HepG2 (cell line): Measurements from ENCODE around the gene RAB30. TPM values are rescaled to one million over a fixed set of nuclear protein-coding genes. Genes with fewer than 3 reads are reported as not detected.

ENCODE experiments used
- ATAC-seq: fragments of 200-7000 bp; cut with Tn5 transposase; 3 replicates; pipeline ENCODE4 v1.9.1; 2020; ENCODE audit warnings: mild to moderate bottlenecking, moderate library complexity
- BruUV-seq: library from RNA; stranded (reverse); fragments of 400-500 nt; replicated peaks from 2 replicates; lab custom pipeline; 2021; lab: Mats Ljungman, UMichigan
- CTCF ChIA-PET: fragments of 300-600 bp; formaldehyde crosslinking; extraction: SDS; loops from one replicate; lab custom pipeline; 2021; ENCODE audit warnings: low total read pairs, inconsistent platforms, low intra/inter-chr PET ratio; lab: Yijun Ruan, JAX
- POLR2A ChIA-PET: fragments of 350-600 bp; sonication (Branson Sonifier 250); formaldehyde crosslinking; loops from one replicate; lab custom pipeline; 2020; ENCODE audit warnings: antibody characterized with exemption, inconsistent platforms; lab: Yijun Ruan, JAX
- DNase-seq: peaks from one replicate; pipeline ENCODE4 v3.0.0-alpha.2; 2015; ENCODE audit warnings: low spot score
- FAIRE-seq: peaks from 3 replicates; lab custom pipeline; 2011; peaks lifted over from hg19 to GRCh38; lab: Jason Lieb, UNC
- H2AFZ ChIP-seq: one replicate; pipeline ENCODE4 v1.6.1; 2011; ENCODE audit warnings: low read length, inconsistent platforms
- H3K27ac ChIP-seq: fragments of 300-600 bp; 3 replicates; pipeline ENCODE4 v1.8.0; 2011; ENCODE audit warnings: mixed run types, mild to moderate bottlenecking, mixed read lengths, low read length, inconsistent platforms; ENCODE audit not compliant: insufficient read depth; ENCODE audit errors: extremely low read length
- H3K27me3 ChIP-seq, 2 experiments: fragments of 200-600 bp in 1 of 2; 2 replicates in 1 of 2; 3 replicates in 1 of 2; pipeline versions ENCODE4 v1.6.0 to v1.8.0; 2011; ENCODE audit warnings: low read length in 2 of 2, mild to moderate bottlenecking in 2 of 2, moderate library complexity in 2 of 2, inconsistent platforms in 1 of 2; ENCODE audit not compliant: insufficient read depth in 2 of 2, control insufficient read depth in 1 of 2
- H3K36me3 ChIP-seq, 2 experiments: fragments of 200-600 bp in 1 of 2; replicated peaks in 1 of 2; 2 replicates in 1 of 2; 3 replicates in 1 of 2; pipeline versions ENCODE4 v1.5.1 to v1.8.0; 2011; ENCODE audit warnings: low read length in 2 of 2, inconsistent platforms in 1 of 2; ENCODE audit not compliant: insufficient read depth in 2 of 2, control insufficient read depth in 1 of 2
- H3K4me1 ChIP-seq: 2 replicates; pipeline ENCODE4 v1.5.1; 2012; ENCODE audit warnings: low read length, inconsistent platforms; ENCODE audit not compliant: insufficient read depth
- H3K4me2 ChIP-seq: 2 replicates; pipeline ENCODE4 v1.6.0; 2011; ENCODE audit warnings: low read depth, low read length, inconsistent platforms
- H3K4me3 ChIP-seq, 3 experiments: fragments of 200-600 bp in 1 of 3; sonication (generic), shearing (Covaris generic) in 1 of 3; replicated peaks in 1 of 3; 2 replicates each; pipeline ENCODE4 v1.5.1; 2011 to 2016; ENCODE audit warnings: low read length in 3 of 3, inconsistent platforms in 2 of 3, low read depth in 2 of 3, mild to moderate bottlenecking in 2 of 3, control low read depth in 1 of 3, mixed read lengths in 1 of 3; ENCODE audit not compliant: insufficient read depth in 1 of 3
- H3K79me2 ChIP-seq: one replicate; pipeline ENCODE4 v1.6.1; 2011; ENCODE audit warnings: low read length, inconsistent platforms; ENCODE audit not compliant: insufficient read depth
- H3K9ac ChIP-seq: 2 replicates; pipeline ENCODE4 v1.6.0; 2011; ENCODE audit warnings: mild to moderate bottlenecking, low read depth, low read length, inconsistent platforms; ENCODE audit not compliant: insufficient read depth
- H3K9me3 ChIP-seq: 2 replicates; pipeline ENCODE4 v1.5.1; 2012; ENCODE audit warnings: mild to moderate bottlenecking, low read length
- H4K20me1 ChIP-seq: 2 replicates; pipeline ENCODE4 v1.6.0; 2011; ENCODE audit warnings: inconsistent platforms, mild to moderate bottlenecking, low read length, moderate library complexity; ENCODE audit not compliant: insufficient read depth
- ASH2L ChIP-seq: fragments of 300-600, 200-600 bp; sonication (generic); IDR thresholded peaks from 2 replicates; pipeline ENCODE4 v1.7.0; 2017; ENCODE audit warnings: low read depth, mild to moderate bottlenecking, moderate library complexity, mixed read lengths, low read length; ENCODE audit not compliant: insufficient read length
- CBFB ChIP-seq: sonication (generic); formaldehyde crosslinking; IDR thresholded peaks from 2 replicates; pipeline ENCODE4 v1.4.0; 2020; ENCODE audit warnings: missing genetic modification reagents
- GZF1 ChIP-seq: sonication (generic); formaldehyde crosslinking; IDR thresholded peaks from 2 replicates; pipeline ENCODE4 v1.5.1; 2020; ENCODE audit warnings: mild to moderate bottlenecking, missing genetic modification reagents
- HNF4G ChIP-seq, 2 experiments: sonication (generic) in 1 of 2; formaldehyde crosslinking in 1 of 2; IDR thresholded peaks; 2 replicates each; pipeline versions ENCODE4 v1.4.0 to v1.6.1; 2011 to 2020; ENCODE audit warnings: borderline replicate concordance in 2 of 2, low read depth in 2 of 2, mild to moderate bottlenecking in 2 of 2, low read length in 1 of 2, missing genetic modification reagents in 1 of 2, moderate library complexity in 1 of 2
- HNRNPLL ChIP-seq: fragments of 200-400 bp; formaldehyde crosslinking; IDR thresholded peaks from 2 replicates; pipeline ENCODE4 v1.6.1; 2017; ENCODE audit warnings: mild to moderate bottlenecking, low read depth, low read length; ENCODE audit not compliant: poor library complexity, severe bottlenecking
- NRL ChIP-seq: sonication (generic); formaldehyde crosslinking; IDR thresholded peaks from 2 replicates; pipeline ENCODE4 v1.5.0; 2020; ENCODE audit warnings: missing genetic modification reagents, mild to moderate bottlenecking, moderate library complexity, borderline replicate concordance
- ZMAT5 ChIP-seq: sonication (generic); formaldehyde crosslinking; IDR thresholded peaks from 2 replicates; pipeline ENCODE4 v1.5.0; 2020; ENCODE audit warnings: mild to moderate bottlenecking, low read depth, missing genetic modification reagents, borderline replicate concordance
- ZNF12 ChIP-seq: sonication (generic); formaldehyde crosslinking; IDR thresholded peaks from 2 replicates; pipeline ENCODE4 v1.5.0; 2020; ENCODE audit warnings: missing genetic modification reagents
- ZNF619 ChIP-seq: sonication (generic); formaldehyde crosslinking; IDR thresholded peaks from 2 replicates; pipeline ENCODE4 v1.4.0; 2020; ENCODE audit warnings: mild to moderate bottlenecking, missing genetic modification reagents
- ZSCAN9 ChIP-seq: IDR thresholded peaks from 2 replicates; pipeline ENCODE4 v1.6.1; 2016; ENCODE audit warnings: borderline replicate concordance
- in situ Hi-C: cut with HindIII; loops from 2 replicates; pipeline ENCODE4 v1.10.0; 2017; ENCODE audit warnings: low pct_unique_long_range_greater_than_20kb; ENCODE audit not compliant: extremely low pct_ligation_motif_present
- intact Hi-C: fragments of 100-400 bp; cut with micrococcal nuclease; formaldehyde crosslinking; loops from one replicate; pipeline ENCODE4 v1.10.0; 2022; ENCODE audit not compliant: unreplicated experiment
- polyA plus RNA-seq, 8 experiments: library from polyadenylated mRNA; depleted of rRNA in 3 of 8; stranded (reverse) in 7 of 8; unstranded in 1 of 8; fragments of >200 nt; fragmentation: Illumina TruSeq in 4 of 8; extraction: Trizol in 4 of 8; gene quantifications; 2 replicates each; pipeline versions ENCODE4 v1.2.1 to v1.2.3, GENCODE V29; 2011 to 2016; ENCODE audit warnings: low read depth in 4 of 8, missing spikeins in 1 of 8, mixed read lengths in 1 of 8; ENCODE audit not compliant: insufficient read depth in 1 of 8
- total RNA-seq, 5 experiments: library from RNA; depleted of rRNA; stranded (reverse); fragments of >200 nt; fragmentation: Illumina TruSeq; extraction: Trizol; gene quantifications; 2 replicates each; pipeline ENCODE4 v1.2.3, GENCODE V29; 2016; ENCODE audit warnings: low read depth in 1 of 5

RAB30 gene
- total and polyA plus RNA-seq, 2 of the 13 experiments (the other 11 are each of a cell fraction or from before 2014, with no cell fraction given) = 3.7 to 5.0 TPM

- TF ChIP-seq ZNF619 (peak; percentile 65; the same call in 1 of the 2 replicates), CBFB (CRISPR knock-in tag) (peak; percentile 73), NRL (CRISPR knock-in tag) (no peak; the same call in 1 of the 2 replicates)
These were observed at the start of gene RAB30 (continued) for GRCh38 chr11:83071567-83072349.

- Histone ChIP-seq H3K4me1 (peaks cover 46% of the 10 kb centered on the region), H3K9me3 (no peaks in the 10 kb centered on the region), H3K9ac (no peak overlapping the region), H3K4me2 (no peak overlapping the region), H3K4me3 (no peak overlapping the region), H3K36me3 (no peaks in the 10 kb centered on the region), H4K20me1 (no peaks in the 10 kb centered on the region), H3K79me2 (no peaks in the 10 kb centered on the region), H2AFZ (no peak overlapping the region), H3K27ac (no peak overlapping the region), H3K27me3 (no peaks in the 10 kb centered on the region; a peak in 1 of 5 replicates)
- in situ Hi-C loops (no loop called here), intact Hi-C loops (no loop called here)
- BruUV-seq = no TSS peak
- TF ChIP-seq HNF4G (IDR thresholded peaks at IDR 0.05; ENCODE audit: borderline replicate concordance, low read depth, low read length) = no peak
- TF ChIP-seq HNF4G (CRISPR knock-in tag; IDR thresholded peaks at IDR 0.05; ENCODE audit: borderline replicate concordance, low read depth) = no peak
- TF ChIP-seq GZF1 = no peak
- TF ChIP-seq ZSCAN9 (CRISPR knock-in tag) = no peak
- TF ChIP-seq ASH2L = no peak
- no peak for TF ChIP-seq HNRNPLL
- TF ChIP-seq ZMAT5 (CRISPR knock-in tag) = no peak
- peak; percentile 91 for TF ChIP-seq ZNF12
- no peak for DNase-seq
- CTCF ChIA-PET = no interaction called here
- no peak for FAIRE-seq
- ATAC-seq = no peak
- POLR2A ChIA-PET = interaction anchor here (2.5 kb wide), 1 partner anchor 36 kb away, joined by 8 read pairs; the partner anchor contains the start of gene PCF11
These were observed 48.6 kb upstream of the RAB30 start for GRCh38 chr11:83120327-83120726.
